ENCODE results near the gene CALHM5.

Gene CALHM5

GRCh38 chr6:116511424-116512110 is at the start of gene CALHM5:
TSS of gene CALHM5 (plus strand) at chr6:116511639. CDS start at chr6:116511697, 58 bp downstream.
- Histone ChIP-seq H3K27me3 (no peaks in the 10 kb centered on the region), H3K4me2 (no peak within 1 kb of the TSS), H3K4me1 (no peaks in the 10 kb centered on the region), H3K27ac (no peak within 1 kb of the TSS), H4K20me1 (no peaks in the 10 kb centered on the region), H3K9ac (no peak within 1 kb of the TSS), H3K36me3 (no peaks in the 10 kb centered on the region), H3K4me3 (no peak within 1 kb of the TSS), H3K9me3 (0 out of 2 replicates have a peak, but pooled peaks cover 7% of the 10 kb centered on the region)
- no peak for TF ChIP-seq Cebpa-rat (IDR thresholded peaks at IDR 0.05)

GRCh38 chr6:116461932-116462885 is 49.2 kb upstream of the CALHM5 start:
- TF ChIP-seq Cebpa-rat (IDR thresholded peaks at IDR 0.05): no peak
- Histone ChIP-seq H4K20me1 (no peaks in the 10 kb centered on the region), H3K4me1 (peaks cover 10% of the 10 kb centered on the region; the same call in 1 of the 2 replicates), H3K27me3 (peaks cover 30% of the 10 kb centered on the region), H3K4me3 (peak overlapping the region; percentile 60), H3K36me3 (no peaks in the 10 kb centered on the region), H3K27ac (no peak overlapping the region), H3K9ac (no peak overlapping the region), H3K4me2 (peak overlapping the region; percentile 58), H3K9me3 (peaks cover 11% of the 10 kb centered on the region)

GRCh38 chr6:116463301-116463700 is 48.1 kb upstream of the CALHM5 start:
- Histone ChIP-seq H4K20me1 (no peaks in the 10 kb centered on the region), H3K9ac (no peak overlapping the region), H3K27me3 (peaks cover 30% of the 10 kb centered on the region), H3K4me1 (peaks cover 10% of the 10 kb centered on the region; the same call in 1 of the 2 replicates), H3K27ac (no peak overlapping the region), H3K36me3 (no peaks in the 10 kb centered on the region), H3K4me2 (no peak overlapping the region), H3K9me3 (peaks cover 11% of the 10 kb centered on the region), H3K4me3 (no peak overlapping the region)
- no peak for TF ChIP-seq Cebpa-rat (IDR thresholded peaks at IDR 0.05)

- H3K4me1 ChIP-seq: peaks cover 10% of the 10 kb centered on the region; the same call in 1 of the 2 replicates
These were observed 46.2 kb upstream of the CALHM5 start for GRCh38 chr6:116465246-116465645.

GRCh38 chr6:116467096-116467495 is 44.3 kb upstream of the CALHM5 start:
- no peaks in the 10 kb centered on the region for H3K36me3 ChIP-seq
- H3K4me3 ChIP-seq: no peak overlapping the region
- H4K20me1 ChIP-seq: no peaks in the 10 kb centered on the region
- H3K27ac ChIP-seq: no peak overlapping the region
- TF ChIP-seq Cebpa-rat (IDR thresholded peaks at IDR 0.05): no peak
- H3K27me3 ChIP-seq: peaks cover 17% of the 10 kb centered on the region
- peaks cover 7% of the 10 kb centered on the region for H3K9me3 ChIP-seq
- no peak overlapping the region for H3K9ac ChIP-seq
- H3K4me1 ChIP-seq: peaks cover 10% of the 10 kb centered on the region; the same call in 1 of the 2 replicates
- H3K4me2 ChIP-seq: no peak overlapping the region

More at GRCh38 chr6:116465246-116465645, 46.2 kb upstream of the CALHM5 start:
- Histone ChIP-seq H3K36me3 (no peaks in the 10 kb centered on the region), H3K27me3 (peaks cover 30% of the 10 kb centered on the region), H3K9me3 (peaks cover 11% of the 10 kb centered on the region), H3K9ac (no peak overlapping the region), H3K4me2 (peak overlapping the region; percentile 23), H3K4me3 (no peak overlapping the region), H4K20me1 (no peaks in the 10 kb centered on the region), H3K27ac (no peak overlapping the region)
- no peak for TF ChIP-seq Cebpa-rat (IDR thresholded peaks at IDR 0.05)

- no peaks in the 10 kb centered on the region for H4K20me1 ChIP-seq
- peaks cover 10% of the 10 kb centered on the region; the same call in 1 of the 2 replicates for H3K4me1 ChIP-seq
- H3K9me3 ChIP-seq: peaks cover 2% of the 10 kb centered on the region; the same call in 1 of the 2 replicates
- H3K4me3 ChIP-seq: no peak overlapping the region
- H3K9ac ChIP-seq: no peak overlapping the region
- H3K27me3 ChIP-seq: peaks cover 13% of the 10 kb centered on the region
- no peaks in the 10 kb centered on the region for H3K36me3 ChIP-seq
- H3K4me2 ChIP-seq: no peak overlapping the region
- no peak for TF ChIP-seq Cebpa-rat (IDR thresholded peaks at IDR 0.05)
- no peak overlapping the region for H3K27ac ChIP-seq
These were observed 43.9 kb upstream of the CALHM5 start for GRCh38 chr6:116467514-116467913.

- Histone ChIP-seq H3K4me2 (no peak overlapping the region), H3K27me3 (peaks cover 7% of the 10 kb centered on the region; the same call in 1 of the 2 replicates), H3K27ac (no peak overlapping the region), H3K36me3 (no peaks in the 10 kb centered on the region), H4K20me1 (no peaks in the 10 kb centered on the region), H3K4me3 (no peak overlapping the region), H3K9me3 (no peaks in the 10 kb centered on the region), H3K9ac (no peak overlapping the region), H3K4me1 (peaks cover 10% of the 10 kb centered on the region; the same call in 1 of the 2 replicates)
- no peak for TF ChIP-seq Cebpa-rat (IDR thresholded peaks at IDR 0.05)
These were observed 43.1 kb upstream of the CALHM5 start for GRCh38 chr6:116468293-116468692.

- no peaks in the 10 kb centered on the region for H3K9me3 ChIP-seq
- H3K27me3 ChIP-seq: no peaks in the 10 kb centered on the region
- H3K4me3 ChIP-seq: no peak overlapping the region
- no peak overlapping the region for H3K4me2 ChIP-seq
- no peak overlapping the region for H3K27ac ChIP-seq
- TF ChIP-seq Cebpa-rat (IDR thresholded peaks at IDR 0.05): no peak
- no peaks in the 10 kb centered on the region for H4K20me1 ChIP-seq
- H3K9ac ChIP-seq: no peak overlapping the region
- H3K4me1 ChIP-seq: peaks cover 17% of the 10 kb centered on the region
- no peaks in the 10 kb centered on the region for H3K36me3 ChIP-seq
These were observed 39.9 kb upstream of the CALHM5 start for GRCh38 chr6:116471531-116471930.

- no peak overlapping the region for H3K27ac ChIP-seq
- H3K4me2 ChIP-seq: no peak overlapping the region
- H4K20me1 ChIP-seq: no peaks in the 10 kb centered on the region
- peaks cover 19% of the 10 kb centered on the region for H3K4me1 ChIP-seq
- TF ChIP-seq Cebpa-rat (IDR thresholded peaks at IDR 0.05): no peak
- no peaks in the 10 kb centered on the region for H3K27me3 ChIP-seq
- H3K9me3 ChIP-seq: no peaks in the 10 kb centered on the region
- no peak overlapping the region for H3K9ac ChIP-seq
- no peaks in the 10 kb centered on the region for H3K36me3 ChIP-seq
- no peak overlapping the region for H3K4me3 ChIP-seq
These were observed 38.7 kb upstream of the CALHM5 start for GRCh38 chr6:116472706-116473105.
